Activated naive CD8-positive, alpha-beta T cell treated with anti-CD3 and anti-CD28 coated beads for 36 hours (primary cell): ENCODE measurements around the gene FCHO2. TPM values are rescaled to one million over a fixed set of nuclear protein-coding genes. Genes with fewer than 3 reads are reported as not detected.

ENCODE experiments used
- DNase-seq: peaks from one replicate; pipeline ENCODE4 v3.0.0; 2021
- H3K27ac Mint-ChIP-seq: one replicate; pipeline ENCODE4 v1.8.0; 2022; ENCODE audit warnings: mild to moderate bottlenecking, moderate library complexity, mixed read lengths
- H3K27me3 Mint-ChIP-seq: one replicate; pipeline ENCODE4 v1.8.0; 2022; ENCODE audit warnings: mild to moderate bottlenecking, mixed read lengths
- H3K36me3 Mint-ChIP-seq: one replicate; pipeline ENCODE4 v1.8.0; 2021; ENCODE audit warnings: mild to moderate bottlenecking, mixed read lengths
- H3K4me1 Mint-ChIP-seq: one replicate; pipeline ENCODE4 v1.8.0; 2021; ENCODE audit warnings: mixed read lengths
- H3K4me3 Mint-ChIP-seq: one replicate; pipeline ENCODE4 v1.8.0; 2022; ENCODE audit warnings: mild to moderate bottlenecking, moderate library complexity, mixed read lengths
- H3K9me3 Mint-ChIP-seq: one replicate; pipeline ENCODE4 v1.8.0; 2022; ENCODE audit warnings: mixed read lengths
- total RNA-seq, 2 experiments: library from RNA; stranded (reverse); gene quantifications; one replicate each; pipeline ENCODE4 v1.2.3, GENCODE V29; 2021

FCHO2 gene
- total RNA-seq, 2 experiments from 2014 or later, result 0.16 to 0.52 TPM

GRCh38 chr5:73122875-73123810, 167.3 kb downstream of the FCHO2 start:
- DNase-seq, result no peak
- peaks cover 86% of the 10 kb centered on the region for H3K27me3 Mint-ChIP-seq
- H3K9me3 Mint-ChIP-seq, result no peaks in the 10 kb centered on the region
- H3K4me1 Mint-ChIP-seq, result peaks cover 21% of the 10 kb centered on the region
- peaks cover 2% of the 10 kb centered on the region for H3K36me3 Mint-ChIP-seq
- no peak overlapping the region for H3K4me3 Mint-ChIP-seq
- no peak overlapping the region for H3K27ac Mint-ChIP-seq

- DNase-seq, result no peak
- peaks cover 2% of the 10 kb centered on the region for H3K36me3 Mint-ChIP-seq
- no peak overlapping the region for H3K27ac Mint-ChIP-seq
- no peak overlapping the region for H3K4me3 Mint-ChIP-seq
- H3K4me1 Mint-ChIP-seq, result peaks cover 14% of the 10 kb centered on the region
- peaks cover 87% of the 10 kb centered on the region for H3K27me3 Mint-ChIP-seq
- no peaks in the 10 kb centered on the region for H3K9me3 Mint-ChIP-seq
Measured at GRCh38 chr5:73125289-73125688, 169.4 kb downstream of the FCHO2 start.

- Mint-ChIP-seq H3K36me3 (no peaks in the 10 kb centered on the region), H3K27ac (no peak overlapping the region), H3K4me3 (no peak overlapping the region), H3K4me1 (peaks cover 11% of the 10 kb centered on the region), H3K9me3 (no peaks in the 10 kb centered on the region), H3K27me3 (peaks cover 81% of the 10 kb centered on the region)
- DNase-seq, result no peak
Measured at GRCh38 chr5:73126381-73126780, 170.5 kb downstream of the FCHO2 start.

GRCh38 chr5:73126957-73127356, 171.1 kb downstream of the FCHO2 start:
- Mint-ChIP-seq H3K4me1 (peaks cover 11% of the 10 kb centered on the region), H3K9me3 (no peaks in the 10 kb centered on the region), H3K27ac (no peak overlapping the region), H3K36me3 (no peaks in the 10 kb centered on the region), H3K4me3 (no peak overlapping the region), H3K27me3 (peaks cover 76% of the 10 kb centered on the region)
- DNase-seq, result no peak

GRCh38 chr5:73129143-73129542, 173.3 kb downstream of the FCHO2 start:
- Mint-ChIP-seq H3K27me3 (peaks cover 74% of the 10 kb centered on the region), H3K27ac (no peak overlapping the region), H3K4me3 (no peak overlapping the region), H3K36me3 (no peaks in the 10 kb centered on the region), H3K4me1 (no peaks in the 10 kb centered on the region), H3K9me3 (no peaks in the 10 kb centered on the region)
- no peak for DNase-seq

- H3K27me3 Mint-ChIP-seq, result peaks cover 72% of the 10 kb centered on the region
- no peak overlapping the region for H3K27ac Mint-ChIP-seq
- no peaks in the 10 kb centered on the region for H3K4me1 Mint-ChIP-seq
- DNase-seq, result no peak
- H3K4me3 Mint-ChIP-seq, result no peak overlapping the region
- H3K36me3 Mint-ChIP-seq, result no peaks in the 10 kb centered on the region
- no peaks in the 10 kb centered on the region for H3K9me3 Mint-ChIP-seq
Measured at GRCh38 chr5:73130811-73131210, 175.0 kb downstream of the FCHO2 start.

GRCh38 chr5:73131711-73132425, 176.0 kb downstream of the FCHO2 start:
- H3K4me3 Mint-ChIP-seq, result no peak overlapping the region
- no peak for DNase-seq
- no peaks in the 10 kb centered on the region for H3K4me1 Mint-ChIP-seq
- H3K27me3 Mint-ChIP-seq, result peaks cover 72% of the 10 kb centered on the region
- no peaks in the 10 kb centered on the region for H3K9me3 Mint-ChIP-seq
- no peak overlapping the region for H3K27ac Mint-ChIP-seq
- H3K36me3 Mint-ChIP-seq, result no peaks in the 10 kb centered on the region

- no peak for DNase-seq
- peaks cover 77% of the 10 kb centered on the region for H3K27me3 Mint-ChIP-seq
- no peaks in the 10 kb centered on the region for H3K36me3 Mint-ChIP-seq
- H3K4me3 Mint-ChIP-seq, result no peak overlapping the region
- no peak overlapping the region for H3K27ac Mint-ChIP-seq
- H3K9me3 Mint-ChIP-seq, result no peaks in the 10 kb centered on the region
- no peaks in the 10 kb centered on the region for H3K4me1 Mint-ChIP-seq
Measured at GRCh38 chr5:73132759-73133158, 176.9 kb downstream of the FCHO2 start.

GRCh38 chr5:73135021-73135420, 179.2 kb downstream of the FCHO2 start:
- H3K27ac Mint-ChIP-seq, result no peak overlapping the region
- DNase-seq, result no peak
- no peak overlapping the region for H3K4me3 Mint-ChIP-seq
- peaks cover 73% of the 10 kb centered on the region for H3K27me3 Mint-ChIP-seq
- H3K9me3 Mint-ChIP-seq, result no peaks in the 10 kb centered on the region
- H3K4me1 Mint-ChIP-seq, result no peaks in the 10 kb centered on the region
- no peaks in the 10 kb centered on the region for H3K36me3 Mint-ChIP-seq

GRCh38 chr5:73135429-73136054, 179.7 kb downstream of the FCHO2 start:
- DNase-seq, result no peak

GRCh38 chr5:73136055-73136562, 180.3 kb downstream of the FCHO2 start:
- Mint-ChIP-seq H3K9me3 (no peaks in the 10 kb centered on the region), H3K27ac (no peak overlapping the region), H3K36me3 (no peaks in the 10 kb centered on the region), H3K4me1 (no peaks in the 10 kb centered on the region), H3K27me3 (peaks cover 69% of the 10 kb centered on the region), H3K4me3 (no peak overlapping the region)
- DNase-seq, result no peak

More at GRCh38 chr5:73135429-73136054, 179.7 kb downstream of the FCHO2 start:
- Mint-ChIP-seq H3K9me3 (no peaks in the 10 kb centered on the region), H3K36me3 (no peaks in the 10 kb centered on the region), H3K4me1 (no peaks in the 10 kb centered on the region), H3K4me3 (no peak overlapping the region), H3K27me3 (peaks cover 67% of the 10 kb centered on the region), H3K27ac (no peak overlapping the region)

GRCh38 chr5:73137563-73138530, 182.0 kb downstream of the FCHO2 start:
- no peaks in the 10 kb centered on the region for H3K4me1 Mint-ChIP-seq
- no peaks in the 10 kb centered on the region for H3K9me3 Mint-ChIP-seq
- no peaks in the 10 kb centered on the region for H3K36me3 Mint-ChIP-seq
- peaks cover 78% of the 10 kb centered on the region for H3K27me3 Mint-ChIP-seq
- DNase-seq, result no peak
- H3K27ac Mint-ChIP-seq, result no peak overlapping the region
- H3K4me3 Mint-ChIP-seq, result no peak overlapping the region

GRCh38 chr5:73139485-73139884, 183.6 kb downstream of the FCHO2 start:
- no peaks in the 10 kb centered on the region for H3K9me3 Mint-ChIP-seq
- H3K36me3 Mint-ChIP-seq, result no peaks in the 10 kb centered on the region
- no peak overlapping the region for H3K27ac Mint-ChIP-seq
- no peaks in the 10 kb centered on the region for H3K4me1 Mint-ChIP-seq
- peaks cover 80% of the 10 kb centered on the region for H3K27me3 Mint-ChIP-seq
- no peak for DNase-seq
- no peak overlapping the region for H3K4me3 Mint-ChIP-seq
